Peyer's patch (tissue), 4 donors: ENCODE results near the gene UST. TPM values are rescaled to one million over a fixed set of nuclear protein-coding genes. Genes with fewer than 3 reads are reported as not detected.

ENCODE experiments used
- DNase-seq, 3 donors: peaks; one replicate each; pipeline ENCODE4 v3.0.0-alpha.2; 2017 to 2019
- H3K27ac ChIP-seq, 4 donors: fragments of 200-600 bp; sonication (generic); one replicate each; pipeline ENCODE4 v1.5.1; 2016 to 2019
- H3K27me3 ChIP-seq, 2 donors: fragments of 200-600 bp; sonication (generic); one replicate each; pipeline ENCODE4 v1.5.1; 2019
- H3K36me3 ChIP-seq, 3 donors: fragments of 200-600 bp; sonication (generic); one replicate each; pipeline ENCODE4 v1.5.1; 2016 to 2019
- H3K4me1 ChIP-seq, 4 donors: fragments of 200-600 bp; sonication (generic); one replicate each; pipeline ENCODE4 v1.5.1; 2016 to 2019
- H3K4me3 ChIP-seq, 4 donors: fragments of 200-600 bp; sonication (generic); 1 replicate in 3 of 4; 2 replicates in 1 of 4; pipeline ENCODE4 v1.5.1; 2016 to 2019; ENCODE audit warnings: mild to moderate bottlenecking in 1 of 4
- H3K9me3 ChIP-seq, 4 donors: fragments of 200-600 bp; sonication (generic); one replicate each; pipeline ENCODE4 v1.5.1; 2016 to 2019; ENCODE audit warnings: mild to moderate bottlenecking in 1 of 4
- POLR2A ChIP-seq, 2 donors: fragments of 450-650 bp; IDR thresholded peaks; one replicate each; pipeline ENCODE4 v1.5.1; 2017; ENCODE audit warnings: antibody characterized with exemption in 2 of 2, mild to moderate bottlenecking in 2 of 2, moderate library complexity in 2 of 2
- total RNA-seq, 4 donors: library from RNA; depleted of rRNA; stranded (reverse); fragments of >200 nt; gene quantifications; one replicate each; pipeline ENCODE4 v1.1.0, GENCODE V29; 2016
- TF ChIP-seq, protein P1 (sequence below), 6 experiments: fragments of 450-650 bp in 4 of 6; fragments of 200-600 bp in 2 of 6; sonication (generic) in 1 of 6; IDR thresholded peaks; one replicate each; pipeline ENCODE4 v1.5.1; 2017 to 2019; ENCODE audit warnings: antibody characterized with exemption in 6 of 6, mild to moderate bottlenecking in 3 of 6, moderate library complexity in 1 of 6

The UST gene
- total RNA-seq, 4 donors from 2014 or later, result 3.0 to 37.1 (median 4.6) TPM

DNA sequence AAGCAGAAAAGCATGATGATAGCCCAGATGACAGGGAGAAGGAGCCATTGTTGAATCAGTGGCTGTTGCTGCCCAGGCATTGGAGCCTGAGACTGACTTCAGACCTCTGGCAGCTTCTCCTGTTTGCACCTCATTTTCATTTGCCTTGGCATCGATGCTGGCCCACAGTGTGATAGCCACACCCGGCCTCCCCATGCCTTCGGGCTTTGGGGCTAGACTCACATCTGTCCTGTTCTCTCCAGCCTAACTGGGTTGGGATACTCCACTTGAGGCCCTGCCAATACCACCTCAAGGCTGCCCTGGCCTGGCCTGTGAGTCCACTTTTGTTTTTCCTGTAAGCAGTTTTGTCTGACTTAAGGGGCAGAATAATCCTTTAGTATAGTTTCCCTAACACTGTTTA is 140.4 kb downstream of the UST start:
- Histone ChIP-seq H3K36me3 (no peaks in the 10 kb centered on the region), H3K27me3 (no peaks in the 10 kb centered on the region), H3K27ac (no peak overlapping the region), H3K4me1 (peaks cover 0 to 4% (median 0%) of the 10 kb centered on the region in 4 donors), H3K4me3 (no peak overlapping the region), H3K9me3 (no peaks in the 10 kb centered on the region)
- TF ChIP-seq, protein P1, sequence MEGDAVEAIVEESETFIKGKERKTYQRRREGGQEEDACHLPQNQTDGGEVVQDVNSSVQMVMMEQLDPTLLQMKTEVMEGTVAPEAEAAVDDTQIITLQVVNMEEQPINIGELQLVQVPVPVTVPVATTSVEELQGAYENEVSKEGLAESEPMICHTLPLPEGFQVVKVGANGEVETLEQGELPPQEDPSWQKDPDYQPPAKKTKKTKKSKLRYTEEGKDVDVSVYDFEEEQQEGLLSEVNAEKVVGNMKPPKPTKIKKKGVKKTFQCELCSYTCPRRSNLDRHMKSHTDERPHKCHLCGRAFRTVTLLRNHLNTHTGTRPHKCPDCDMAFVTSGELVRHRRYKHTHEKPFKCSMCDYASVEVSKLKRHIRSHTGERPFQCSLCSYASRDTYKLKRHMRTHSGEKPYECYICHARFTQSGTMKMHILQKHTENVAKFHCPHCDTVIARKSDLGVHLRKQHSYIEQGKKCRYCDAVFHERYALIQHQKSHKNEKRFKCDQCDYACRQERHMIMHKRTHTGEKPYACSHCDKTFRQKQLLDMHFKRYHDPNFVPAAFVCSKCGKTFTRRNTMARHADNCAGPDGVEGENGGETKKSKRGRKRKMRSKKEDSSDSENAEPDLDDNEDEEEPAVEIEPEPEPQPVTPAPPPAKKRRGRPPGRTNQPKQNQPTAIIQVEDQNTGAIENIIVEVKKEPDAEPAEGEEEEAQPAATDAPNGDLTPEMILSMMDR (IDR thresholded peaks at IDR 0.05), result no peak
- no peak for TF ChIP-seq POLR2A (IDR thresholded peaks at IDR 0.05)
- DNase-seq, result no peak

DNA sequence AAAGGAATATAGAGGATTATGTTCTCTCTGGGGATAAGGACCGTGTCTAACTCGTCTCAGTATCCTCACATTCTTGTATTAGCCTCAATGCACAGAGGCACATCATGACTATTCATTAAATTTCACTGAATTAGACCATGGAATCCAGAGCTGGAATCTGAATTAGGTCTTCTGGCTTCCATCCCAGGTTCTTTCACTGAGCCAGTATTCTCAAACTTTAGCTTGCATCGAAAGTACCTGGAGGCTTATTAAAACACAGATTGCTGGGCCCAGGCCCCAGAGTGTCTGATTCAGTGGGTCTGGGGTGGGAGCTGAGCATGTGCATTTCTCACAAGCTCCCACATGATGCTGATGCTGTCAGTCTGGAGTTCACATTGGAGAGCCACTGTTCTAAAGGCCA is 142.0 kb downstream of the UST start:
- no peaks in the 10 kb centered on the region for H3K9me3 ChIP-seq
- H3K4me3 ChIP-seq, result no peak overlapping the region
- no peaks in the 10 kb centered on the region for H3K36me3 ChIP-seq
- TF ChIP-seq, protein P1 (IDR thresholded peaks at IDR 0.05), result no peak
- H3K27me3 ChIP-seq, result no peaks in the 10 kb centered on the region
- H3K27ac ChIP-seq, result no peak overlapping the region
- no peak for DNase-seq
- H3K4me1 ChIP-seq, result no peaks in the 10 kb centered on the region

DNA sequence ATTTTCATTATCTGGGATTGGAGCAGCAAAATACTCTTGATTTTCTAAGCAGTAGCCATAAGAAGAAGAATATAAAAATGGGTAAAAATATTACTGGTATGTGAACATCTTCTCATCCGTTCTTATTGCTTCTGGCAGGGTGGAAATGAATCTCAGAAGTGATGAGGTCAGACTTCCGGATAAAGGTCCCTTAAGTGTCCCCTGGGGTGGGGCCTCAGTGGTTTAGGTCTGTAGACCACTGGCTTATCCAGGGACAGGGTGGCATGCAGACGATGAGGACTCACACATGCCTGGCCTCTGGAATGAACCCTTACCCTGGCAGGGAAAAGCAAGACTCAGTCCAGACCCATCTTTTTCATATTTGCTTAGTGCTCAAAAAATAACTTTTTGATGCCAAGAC is 143.3 kb downstream of the UST start:
- no peaks in the 10 kb centered on the region for H3K36me3 ChIP-seq
- TF ChIP-seq, protein P1 (IDR thresholded peaks at IDR 0.05), result no peak
- no peak for TF ChIP-seq POLR2A (IDR thresholded peaks at IDR 0.05)
- no peaks in the 10 kb centered on the region for H3K9me3 ChIP-seq
- H3K4me1 ChIP-seq, result no peaks in the 10 kb centered on the region
- DNase-seq, result no peak
- H3K4me3 ChIP-seq, result no peak overlapping the region
- H3K27ac ChIP-seq, result no peak overlapping the region
- H3K27me3 ChIP-seq, result no peaks in the 10 kb centered on the region

DNA sequence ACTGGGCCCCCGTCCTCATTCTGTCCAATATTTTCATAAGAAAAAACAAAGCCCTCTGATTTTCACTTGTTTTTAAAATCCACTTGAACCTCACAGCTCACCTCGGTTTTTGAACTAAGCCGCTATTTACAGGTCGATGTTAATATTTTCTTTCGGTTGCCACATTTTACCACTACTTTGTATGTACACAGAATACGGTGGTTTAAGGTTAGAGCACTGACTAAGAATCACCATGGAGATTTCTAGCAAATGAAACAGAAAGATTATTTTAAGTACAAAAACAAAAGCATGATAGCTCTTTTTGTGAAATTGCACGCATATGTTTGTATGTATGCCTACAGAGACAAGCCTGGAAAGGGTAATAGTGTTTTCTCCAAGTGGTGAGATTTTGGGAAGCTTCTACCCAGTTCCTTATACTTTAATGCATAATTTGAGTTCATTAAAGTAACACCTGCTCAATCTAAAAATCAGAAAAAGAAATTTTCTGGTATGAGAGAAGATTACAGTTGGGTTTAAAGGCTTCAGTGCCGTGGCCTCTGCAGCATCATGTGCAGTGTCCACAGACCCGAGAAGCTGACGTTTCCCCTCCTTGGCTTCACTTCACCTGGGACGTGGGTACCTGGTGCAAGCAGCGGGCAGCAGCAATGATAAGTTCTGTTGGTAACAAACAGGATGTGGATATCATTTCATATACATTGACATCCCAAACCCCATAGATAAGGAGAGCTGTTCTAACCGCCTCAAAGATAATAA is 144.0 kb downstream of the UST start:
- H3K4me3 ChIP-seq, result no peak overlapping the region
- no peaks in the 10 kb centered on the region for H3K27me3 ChIP-seq
- TF ChIP-seq POLR2A (IDR thresholded peaks at IDR 0.05), result no peak
- TF ChIP-seq, protein P1 (IDR thresholded peaks at IDR 0.05), result no peak
- no peak for DNase-seq
- no peak overlapping the region for H3K27ac ChIP-seq
- no peaks in the 10 kb centered on the region for H3K4me1 ChIP-seq
- H3K9me3 ChIP-seq, result no peaks in the 10 kb centered on the region
- H3K36me3 ChIP-seq, result no peaks in the 10 kb centered on the region

DNA sequence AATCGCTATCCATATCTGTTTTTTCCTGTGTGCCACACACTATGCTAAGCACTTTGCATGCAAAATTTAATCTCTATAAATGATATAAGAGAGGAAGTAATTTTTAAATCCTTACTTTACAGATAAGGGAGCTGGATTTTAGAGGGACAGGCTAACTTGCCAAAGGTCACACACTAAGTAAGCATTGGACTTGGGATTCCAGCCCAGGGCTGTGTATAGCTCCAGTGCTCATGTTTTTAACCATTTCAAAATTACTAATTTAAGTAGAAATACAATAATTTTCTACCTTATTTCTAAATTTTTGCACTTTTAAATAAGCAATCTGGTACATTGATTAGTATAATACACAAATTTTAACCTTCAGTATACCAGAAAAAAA is 144.6 kb downstream of the UST start:
- Histone ChIP-seq H3K9me3 (no peaks in the 10 kb centered on the region), H3K4me1 (no peaks in the 10 kb centered on the region), H3K4me3 (no peak overlapping the region), H3K27ac (no peak overlapping the region), H3K36me3 (no peaks in the 10 kb centered on the region), H3K27me3 (no peaks in the 10 kb centered on the region)
- no peak for TF ChIP-seq POLR2A (IDR thresholded peaks at IDR 0.05)
- TF ChIP-seq, protein P1 (IDR thresholded peaks at IDR 0.05), result no peak
- DNase-seq, result no peak
